Measurements from ENCODE around the gene MSX2. TPM values are rescaled to one million over a fixed set of nuclear protein-coding genes. Genes with fewer than 3 reads are reported as not detected.

The MSX2 gene
- total RNA-seq, 1 experiment from 2014 or later, result 11.3 TPM

DNA sequence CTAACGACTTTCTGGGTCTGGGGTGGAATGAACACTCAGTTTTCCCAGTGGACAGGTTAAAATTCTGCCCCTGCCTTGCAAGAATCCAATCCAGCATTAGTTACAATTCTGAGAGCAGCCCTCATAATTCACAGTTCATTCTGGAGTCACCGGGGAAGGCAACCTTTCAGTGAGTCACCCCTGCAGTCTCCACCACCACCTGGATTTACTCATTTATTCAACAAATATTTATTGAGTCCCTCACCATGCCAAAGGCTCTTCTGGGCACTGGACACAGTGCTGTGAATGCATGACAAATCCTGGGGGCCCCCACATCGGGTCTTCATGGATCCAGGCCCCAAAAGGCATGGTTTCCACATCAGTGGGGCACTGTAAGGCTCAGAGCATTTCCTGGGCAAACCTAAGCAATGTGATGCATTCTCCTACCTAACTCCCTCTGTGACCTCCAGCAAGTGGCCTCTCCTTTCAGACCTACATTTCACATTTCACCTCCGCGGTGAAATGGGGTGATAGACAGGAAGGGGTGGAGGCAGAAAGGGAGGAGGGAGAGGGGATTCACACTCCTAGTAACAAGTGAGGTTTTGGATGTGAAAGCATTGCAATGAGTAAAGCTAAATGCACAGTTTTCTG is 6.4 kb upstream of the MSX2 start:
- Histone ChIP-seq H3K4me1 (ENCODE audit: control insufficient read depth in 1 of 2, insufficient read depth in 2 of 2, low read length in 2 of 2) (peaks cover 3 to 23% of the 10 kb centered on the region in 2 experiments; a peak in 3 of 4 replicates), H2AFZ (ENCODE audit: low read depth, low read length, poor library complexity, severe bottlenecking) (no peak overlapping the region), H3K4me3 (replicated peaks in 1 of 2; ENCODE audit: low read depth in 1 of 2, low read length in 2 of 2) (no peak overlapping the region), H3K27ac (ENCODE audit: low read depth, low read length) (no peak overlapping the region), H3K9me2 (ENCODE audit: insufficient read depth) (no peaks in the 10 kb centered on the region), H3K36me3 (ENCODE audit: control insufficient read depth in 1 of 2, insufficient read depth in 2 of 2, low read length in 2 of 2) (no peaks in the 10 kb centered on the region), H3K27me3 (ENCODE audit: insufficient read depth, low read length) (peaks cover 19% of the 10 kb centered on the region; the same call in 1 of the 2 replicates), H3K9me3 (ENCODE audit: control insufficient read depth in 1 of 2, insufficient read depth in 1 of 2, low read depth in 1 of 2, low read length in 2 of 2) (no peaks in the 10 kb centered on the region), H3K79me2 (ENCODE audit: insufficient read depth, low read length) (no peaks in the 10 kb centered on the region), H3K4me2 (ENCODE audit: low read length) (peak overlapping the region; percentile 45), H3K9ac (ENCODE audit: low read length) (no peak overlapping the region), H4K20me1 (ENCODE audit: insufficient read depth) (no peaks in the 10 kb centered on the region)
- ChIA-PET POLR2A (no interaction called here), CTCF (no interaction called here), RAD21 (ENCODE audit: low non-redundant PET in 1 of 2, low total read pairs in 2 of 2, uncharacterized antibody in 2 of 2, unreplicated experiment in 2 of 2) (no interaction called here)
- ATAC-seq (peak; percentile 34), DNase-seq (ENCODE audit: low read depth, low spot score) (no peak)
- TF ChIP-seq TCF7L2 (IDR thresholded peaks at IDR 0.05; ENCODE audit: borderline replicate concordance, extremely low read depth, insufficient read depth, insufficient read length) (no peak), EGR1 (IDR thresholded peaks at IDR 0.05; ENCODE audit: low read depth) (no peak), YY1 (IDR thresholded peaks at IDR 0.05; ENCODE audit: extremely low read depth, insufficient replicate concordance, low read depth, low read length) (no peak)
- TF ChIP-seq, protein P1, sequence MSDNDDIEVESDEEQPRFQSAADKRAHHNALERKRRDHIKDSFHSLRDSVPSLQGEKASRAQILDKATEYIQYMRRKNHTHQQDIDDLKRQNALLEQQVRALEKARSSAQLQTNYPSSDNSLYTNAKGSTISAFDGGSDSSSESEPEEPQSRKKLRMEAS (IDR thresholded peaks at IDR 0.05), result no peak
- BruUV-seq (replicated peaks), result no TSS peak
- intact Hi-C loops (cut with micrococcal nuclease), result no loop called here

DNA sequence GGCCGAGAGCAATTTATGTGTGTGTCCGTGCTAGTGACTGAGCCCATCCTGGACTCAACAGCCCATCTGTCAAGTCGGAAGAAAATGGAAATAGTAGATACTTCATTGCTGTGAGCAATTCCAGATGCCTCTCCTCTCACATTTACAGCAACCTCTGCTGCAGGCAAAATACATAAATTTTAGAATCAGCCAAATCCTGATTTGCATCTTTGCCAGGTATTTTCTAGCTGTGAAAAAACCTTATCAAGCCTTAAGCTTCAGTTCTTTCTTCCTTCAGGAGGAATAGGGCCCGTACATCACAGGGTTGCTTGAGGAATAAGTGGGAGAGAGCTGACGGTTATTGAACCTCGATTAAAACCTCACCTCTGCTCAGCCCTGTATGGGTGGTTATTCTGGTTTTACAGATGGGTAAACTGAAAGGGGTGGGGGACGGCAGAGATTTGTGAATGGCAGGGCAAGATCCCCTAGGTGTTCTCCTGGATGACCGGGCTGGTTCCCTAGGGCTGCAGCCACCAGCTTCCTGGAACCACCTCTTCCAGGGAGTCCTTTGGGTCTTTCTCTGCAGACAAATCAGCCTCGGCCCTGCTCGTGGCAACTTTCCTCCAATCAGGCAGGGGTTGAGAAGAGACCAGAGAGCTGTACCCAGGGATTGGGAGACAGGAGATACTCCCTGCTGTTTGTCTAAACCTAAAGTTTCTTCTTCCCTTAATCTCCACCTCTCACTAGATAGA is 5.3 kb upstream of the MSX2 start:
- ChIA-PET RAD21 (ENCODE audit: low non-redundant PET in 1 of 2, low total read pairs in 2 of 2, uncharacterized antibody in 2 of 2, unreplicated experiment in 2 of 2) (no interaction called here), CTCF (interaction anchor here (1.5 kb wide), 1 partner anchor 300 kb away, joined by 3 read pairs; no protein-coding TSS in a partner anchor), POLR2A (no interaction called here)
- Histone ChIP-seq H3K9ac (ENCODE audit: low read length) (no peak overlapping the region), H3K9me3 (ENCODE audit: control insufficient read depth in 1 of 2, insufficient read depth in 1 of 2, low read depth in 1 of 2, low read length in 2 of 2) (no peaks in the 10 kb centered on the region), H3K4me2 (ENCODE audit: low read length) (no peak overlapping the region), H2AFZ (ENCODE audit: low read depth, low read length, poor library complexity, severe bottlenecking) (no peak overlapping the region), H3K36me3 (ENCODE audit: control insufficient read depth in 1 of 2, insufficient read depth in 2 of 2, low read length in 2 of 2) (no peaks in the 10 kb centered on the region), H3K4me3 (replicated peaks in 1 of 2; ENCODE audit: low read depth in 1 of 2, low read length in 2 of 2) (no peak overlapping the region), H3K79me2 (ENCODE audit: insufficient read depth, low read length) (no peaks in the 10 kb centered on the region), H3K27me3 (ENCODE audit: insufficient read depth, low read length) (peaks cover 19% of the 10 kb centered on the region; the same call in 1 of the 2 replicates), H3K4me1 (ENCODE audit: control insufficient read depth in 1 of 2, insufficient read depth in 2 of 2, low read length in 2 of 2) (peaks cover 3 to 31% of the 10 kb centered on the region in 2 experiments; a peak in 3 of 4 replicates), H4K20me1 (ENCODE audit: insufficient read depth) (no peaks in the 10 kb centered on the region), H3K27ac (ENCODE audit: low read depth, low read length) (no peak overlapping the region), H3K9me2 (ENCODE audit: insufficient read depth) (no peaks in the 10 kb centered on the region)
- DNase-seq (ENCODE audit: low read depth, low spot score), result no peak
- no TSS peak for BruUV-seq (replicated peaks)
- intact Hi-C loops (cut with micrococcal nuclease), result no loop called here
- ATAC-seq, result no peak
- TF ChIP-seq CEBPB (IDR thresholded peaks at IDR 0.05; ENCODE audit: low read depth) (no peak), EZH2 (IDR thresholded peaks at IDR 0.05) (no peak), SIN3A (IDR thresholded peaks at IDR 0.05; ENCODE audit: low read depth) (no peak), RAD21 (IDR thresholded peaks at IDR 0.05; ENCODE audit: low read depth) (no peak), EGR1 (IDR thresholded peaks at IDR 0.05; ENCODE audit: low read depth) (no peak), ZFX (IDR thresholded peaks at IDR 0.05) (no peak), CBX3 (IDR thresholded peaks at IDR 0.05; ENCODE audit: low read depth) (no peak), YY1 (IDR thresholded peaks at IDR 0.05; ENCODE audit: extremely low read depth, insufficient replicate concordance, low read depth, low read length) (no peak)
- TF ChIP-seq, protein P2, sequence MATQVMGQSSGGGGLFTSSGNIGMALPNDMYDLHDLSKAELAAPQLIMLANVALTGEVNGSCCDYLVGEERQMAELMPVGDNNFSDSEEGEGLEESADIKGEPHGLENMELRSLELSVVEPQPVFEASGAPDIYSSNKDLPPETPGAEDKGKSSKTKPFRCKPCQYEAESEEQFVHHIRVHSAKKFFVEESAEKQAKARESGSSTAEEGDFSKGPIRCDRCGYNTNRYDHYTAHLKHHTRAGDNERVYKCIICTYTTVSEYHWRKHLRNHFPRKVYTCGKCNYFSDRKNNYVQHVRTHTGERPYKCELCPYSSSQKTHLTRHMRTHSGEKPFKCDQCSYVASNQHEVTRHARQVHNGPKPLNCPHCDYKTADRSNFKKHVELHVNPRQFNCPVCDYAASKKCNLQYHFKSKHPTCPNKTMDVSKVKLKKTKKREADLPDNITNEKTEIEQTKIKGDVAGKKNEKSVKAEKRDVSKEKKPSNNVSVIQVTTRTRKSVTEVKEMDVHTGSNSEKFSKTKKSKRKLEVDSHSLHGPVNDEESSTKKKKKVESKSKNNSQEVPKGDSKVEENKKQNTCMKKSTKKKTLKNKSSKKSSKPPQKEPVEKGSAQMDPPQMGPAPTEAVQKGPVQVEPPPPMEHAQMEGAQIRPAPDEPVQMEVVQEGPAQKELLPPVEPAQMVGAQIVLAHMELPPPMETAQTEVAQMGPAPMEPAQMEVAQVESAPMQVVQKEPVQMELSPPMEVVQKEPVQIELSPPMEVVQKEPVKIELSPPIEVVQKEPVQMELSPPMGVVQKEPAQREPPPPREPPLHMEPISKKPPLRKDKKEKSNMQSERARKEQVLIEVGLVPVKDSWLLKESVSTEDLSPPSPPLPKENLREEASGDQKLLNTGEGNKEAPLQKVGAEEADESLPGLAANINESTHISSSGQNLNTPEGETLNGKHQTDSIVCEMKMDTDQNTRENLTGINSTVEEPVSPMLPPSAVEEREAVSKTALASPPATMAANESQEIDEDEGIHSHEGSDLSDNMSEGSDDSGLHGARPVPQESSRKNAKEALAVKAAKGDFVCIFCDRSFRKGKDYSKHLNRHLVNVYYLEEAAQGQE (IDR thresholded peaks at IDR 0.05; ENCODE audit: low read depth), result no peak
- TF ChIP-seq, protein P3, sequence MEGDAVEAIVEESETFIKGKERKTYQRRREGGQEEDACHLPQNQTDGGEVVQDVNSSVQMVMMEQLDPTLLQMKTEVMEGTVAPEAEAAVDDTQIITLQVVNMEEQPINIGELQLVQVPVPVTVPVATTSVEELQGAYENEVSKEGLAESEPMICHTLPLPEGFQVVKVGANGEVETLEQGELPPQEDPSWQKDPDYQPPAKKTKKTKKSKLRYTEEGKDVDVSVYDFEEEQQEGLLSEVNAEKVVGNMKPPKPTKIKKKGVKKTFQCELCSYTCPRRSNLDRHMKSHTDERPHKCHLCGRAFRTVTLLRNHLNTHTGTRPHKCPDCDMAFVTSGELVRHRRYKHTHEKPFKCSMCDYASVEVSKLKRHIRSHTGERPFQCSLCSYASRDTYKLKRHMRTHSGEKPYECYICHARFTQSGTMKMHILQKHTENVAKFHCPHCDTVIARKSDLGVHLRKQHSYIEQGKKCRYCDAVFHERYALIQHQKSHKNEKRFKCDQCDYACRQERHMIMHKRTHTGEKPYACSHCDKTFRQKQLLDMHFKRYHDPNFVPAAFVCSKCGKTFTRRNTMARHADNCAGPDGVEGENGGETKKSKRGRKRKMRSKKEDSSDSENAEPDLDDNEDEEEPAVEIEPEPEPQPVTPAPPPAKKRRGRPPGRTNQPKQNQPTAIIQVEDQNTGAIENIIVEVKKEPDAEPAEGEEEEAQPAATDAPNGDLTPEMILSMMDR (IDR thresholded peaks at IDR 0.05 in 2 of 3, conservative IDR thresholded peaks at IDR 0.05 in 1 of 3; ENCODE audit: borderline replicate concordance in 1 of 3, insufficient read depth in 1 of 3, low read depth in 2 of 3, low read length in 2 of 3), result no peak
